ENCODE results near the gene MFN2. TPM values are rescaled to one million over a fixed set of nuclear protein-coding genes. Genes with fewer than 3 reads are reported as not detected.
"Not testable (repeated sequence)": the region's sequence is repeated elsewhere in the genome, so short reads cannot be mapped to it uniquely, and the experiment has no call there.

Gene MFN2
- total RNA-seq, 4 donors from 2014 or later, result 72.1 to 92.8 (median 75.6) TPM

- Histone ChIP-seq H3K27ac (no peak overlapping the region), H3K4me3 (no peak overlapping the region), H3K4me1 (no peaks in the 10 kb centered on the region), H3K36me3 (no peaks in the 10 kb centered on the region), H3K27me3 (no peaks in the 10 kb centered on the region), H3K9me3 (no peaks in the 10 kb centered on the region)
- intact Hi-C loops (cut with DNase I; ENCODE audit: low total_unique reads), result no loop called here
- in situ Hi-C loops (cut with MboI; ENCODE audit: low pct_ligation_motif_present in 1 of 4, low pct_unique_long_range_greater_than_20kb in 1 of 4, low sequenced_read_pairs in 3 of 4), result no loop called here
- WGBS, 2 donors (ENCODE audit: low coverage in 1 of 2), result 84% methylated on average over 30 of the region's 32 CpGs; no CpG with 5 or more reads in 1 of the 2 donors
- no peak for DNase-seq
- no peak for TF ChIP-seq CTCF (IDR thresholded peaks at IDR 0.05)
- TF ChIP-seq POLR2AphosphoS5 (IDR thresholded peaks at IDR 0.05), result no peak
- TF ChIP-seq POLR2A (IDR thresholded peaks at IDR 0.05), result no peak
- TF ChIP-seq EP300 (IDR thresholded peaks at IDR 0.05; ENCODE audit: low read depth), result no peak
Observed at GRCh38 chr1:12029720-12030339, 49.6 kb downstream of the MFN2 start.

- in situ Hi-C loops (cut with MboI; ENCODE audit: low pct_ligation_motif_present in 1 of 4, low pct_unique_long_range_greater_than_20kb in 1 of 4, low sequenced_read_pairs in 3 of 4), result no loop called here
- Histone ChIP-seq H3K36me3 (no peaks in the 10 kb centered on the region), H3K27me3 (no peaks in the 10 kb centered on the region), H3K4me1 (no peaks in the 10 kb centered on the region), H3K9me3 (no peaks in the 10 kb centered on the region), H3K27ac (no peak overlapping the region), H3K4me3 (no peak overlapping the region)
- 81% methylated on average over 20 of the region's 20 CpGs; no CpG with 5 or more reads in 1 of the 2 donors for WGBS, 2 donors (ENCODE audit: low coverage in 1 of 2)
- intact Hi-C loops (cut with DNase I; ENCODE audit: low total_unique reads), result no loop called here
- peak; percentile 26 for DNase-seq
- TF ChIP-seq CTCF (IDR thresholded peaks at IDR 0.05), result peak in 4 of 5 experiments; percentile 30 to 34 (median 32)
- no peak for TF ChIP-seq POLR2AphosphoS5 (IDR thresholded peaks at IDR 0.05)
- TF ChIP-seq POLR2A (IDR thresholded peaks at IDR 0.05), result no peak
- TF ChIP-seq EP300 (IDR thresholded peaks at IDR 0.05; ENCODE audit: low read depth), result no peak
Observed at GRCh38 chr1:12031039-12031980, 51.1 kb downstream of the MFN2 start.

- Histone ChIP-seq H3K4me3 (no peak overlapping the region), H3K27me3 (no peaks in the 10 kb centered on the region), H3K36me3 (no peaks in the 10 kb centered on the region), H3K9me3 (no peaks in the 10 kb centered on the region), H3K27ac (no peak overlapping the region), H3K4me1 (no peaks in the 10 kb centered on the region)
- in situ Hi-C loops (cut with MboI; ENCODE audit: low pct_ligation_motif_present in 1 of 4, low pct_unique_long_range_greater_than_20kb in 1 of 4, low sequenced_read_pairs in 3 of 4), result no loop called here
- no peak for DNase-seq
- intact Hi-C loops (cut with DNase I; ENCODE audit: low total_unique reads), result no loop called here
- TF ChIP-seq POLR2AphosphoS5 (IDR thresholded peaks at IDR 0.05) (no peak), EP300 (IDR thresholded peaks at IDR 0.05; ENCODE audit: low read depth) (no peak), POLR2A (IDR thresholded peaks at IDR 0.05) (no peak), CTCF (IDR thresholded peaks at IDR 0.05) (no peak)
- 95 to 100% methylated on average over 2 to 10 of the region's 10 CpGs for WGBS, 2 donors (ENCODE audit: low coverage in 1 of 2)
Observed at GRCh38 chr1:12032161-12032621, 51.9 kb downstream of the MFN2 start.

GRCh38 chr1:12033441-12033840 lies 53.2 kb downstream of the MFN2 start:
- 60 to 86% methylated on average over 1 to 5 of the region's 5 CpGs for WGBS, 2 donors (ENCODE audit: low coverage in 1 of 2)
- H3K4me3 ChIP-seq; H3K9me3 ChIP-seq; H3K27me3 ChIP-seq; intact Hi-C loops (cut with DNase I; ENCODE audit: low total_unique reads); H3K27ac ChIP-seq; H3K4me1 ChIP-seq; DNase-seq; H3K36me3 ChIP-seq; in situ Hi-C loops (cut with MboI; ENCODE audit: low pct_ligation_motif_present in 1 of 4, low pct_unique_long_range_greater_than_20kb in 1 of 4, low sequenced_read_pairs in 3 of 4): not testable (repeated sequence)

All from transverse colon (tissue), 4 donors.